Fibroblast of peridontal ligament (primary cell): ENCODE data around the gene MSMP.

Source experiments
- DNase-seq: peaks from one replicate; pipeline ENCODE4 v3.0.0-alpha.2; 2010; ENCODE audit errors: extremely low read depth

Gene MSMP

GRCh38 chr9:35754264-35754663 is at the start of gene MSMP:
Gene MSMP (minus strand): TSS chr9:35754276. CDS start chr9:35754129, 147 bp downstream.
- no peak for DNase-seq

GRCh38 chr9:35801328-35802128 is 47.5 kb upstream of the MSMP start:
- no peak for DNase-seq

- no peak for DNase-seq
Measured at GRCh38 chr9:35800530-35800929, 46.5 kb upstream of the MSMP start.

- DNase-seq, result no peak
Measured at GRCh38 chr9:35798658-35799374, 44.7 kb upstream of the MSMP start.

- DNase-seq, result no peak
Measured at GRCh38 chr9:35797311-35798109, 43.4 kb upstream of the MSMP start.

GRCh38 chr9:35795695-35796094 is 41.6 kb upstream of the MSMP start:
- DNase-seq, result no peak

- no peak for DNase-seq
Measured at GRCh38 chr9:35793461-35793860, 39.4 kb upstream of the MSMP start.

GRCh38 chr9:35792826-35793225 is 38.8 kb upstream of the MSMP start:
- no peak for DNase-seq

GRCh38 chr9:35792024-35792813 is 38.1 kb upstream of the MSMP start:
- no peak for DNase-seq

- no peak for DNase-seq
Measured at GRCh38 chr9:35791297-35791921, 37.3 kb upstream of the MSMP start, which contains the start of gene NPR2. Gene NPR2 (plus strand): TSS chr9:35791591. CDS start chr9:35792409, 818 bp downstream.

GRCh38 chr9:35790385-35791296 is 36.6 kb upstream of the MSMP start:
- DNase-seq, result peak; percentile 90

GRCh38 chr9:35790025-35790384 is 35.9 kb upstream of the MSMP start:
- DNase-seq, result no peak

GRCh38 chr9:35789541-35789940 is 35.5 kb upstream of the MSMP start:
- no peak for DNase-seq

GRCh38 chr9:35783418-35783817 is 29.3 kb upstream of the MSMP start:
- no peak for DNase-seq

GRCh38 chr9:35781066-35781465 is 27.0 kb upstream of the MSMP start:
- no peak for DNase-seq

- no peak for DNase-seq
Measured at GRCh38 chr9:35778496-35778895, 24.4 kb upstream of the MSMP start.

GRCh38 chr9:35776018-35776417 is 21.9 kb upstream of the MSMP start:
- no peak for DNase-seq

- no peak for DNase-seq
Measured at GRCh38 chr9:35774907-35775635, 21.0 kb upstream of the MSMP start.

- no peak for DNase-seq
Measured at GRCh38 chr9:35771943-35772342, 17.9 kb upstream of the MSMP start.
